Right lobe of liver (tissue), 6 donors: Measurements from ENCODE around the gene HK1. TPM values are rescaled to one million over a fixed set of nuclear protein-coding genes. Genes with fewer than 3 reads are reported as not detected.
A peak's percentile ranks its signal among the peaks of the same experiment; 100 is the strongest.

ENCODE experiments used
- ATAC-seq, 4 donors: fragments of 200-7000 bp; cut with Tn5 transposase; one replicate each; pipeline ENCODE4 v1.9.1; 2020; ENCODE audit warnings: mild to moderate bottlenecking in 4 of 4, moderate library complexity in 4 of 4
- DNase-seq, 3 donors: peaks; one replicate each; pipeline ENCODE4 v3.0.0-alpha.2; 2020
- H3K27ac ChIP-seq, 3 donors: fragments of 200-600 bp; one replicate each; pipeline ENCODE4 v1.8.0; 2022
- H3K27me3 ChIP-seq, 2 donors: fragments of 200-600 bp; one replicate each; pipeline ENCODE4 v1.8.0; 2022
- H3K36me3 ChIP-seq, 4 donors: fragments of 200-600 bp; sonication (generic) in 1 of 4; one replicate each; pipeline versions ENCODE4 v1.5.1 to v1.8.0; 2017 to 2022; ENCODE audit warnings: control low read depth in 1 of 4
- H3K4me1 ChIP-seq, 4 donors: fragments of 200-600 bp; sonication (generic) in 1 of 4; one replicate each; pipeline versions ENCODE4 v1.5.1 to v1.8.0; 2017 to 2022; ENCODE audit warnings: control low read depth in 1 of 4
- H3K4me3 ChIP-seq, 3 donors: fragments of 200-600 bp; one replicate each; pipeline ENCODE4 v1.8.0; 2022
- H3K9me3 ChIP-seq, 4 donors: fragments of 200-600 bp; sonication (generic) in 1 of 4; one replicate each; pipeline versions ENCODE4 v1.5.1 to v1.8.0; 2017 to 2022; ENCODE audit warnings: control low read depth in 1 of 4
- POLR2A ChIP-seq: fragments of 450-650 bp; IDR thresholded peaks from one replicate; pipeline ENCODE4 v1.6.1; 2017; ENCODE audit warnings: antibody characterized with exemption, mild to moderate bottlenecking
- WGBS: methylation state at CpG from one replicate; pipeline ENCODE4 v1.1.6; 2018; ENCODE audit warnings: low coverage, low lambda C conversion rate; ENCODE audit not compliant: insufficient coverage; ENCODE audit errors: missing lambda C conversion rate; 5-methylcytosine and 5-hydroxymethylcytosine counted together
- intact Hi-C, 2 donors: fragments of 100-400 bp; cut with DNase I; formaldehyde crosslinking; loops; one replicate each; pipeline versions ENCODE4 v1.11.2 to v1.14.1; 2022
- total RNA-seq, 6 experiments: library from RNA; depleted of rRNA in 2 of 6; stranded (reverse); fragments of >200 nt in 2 of 6; fragmentation: NEBNext Ultra II Directional in 3 of 6; extraction: Animal tissue kit (Norgen Biotek cat#: 25700) in 3 of 6; gene quantifications; one replicate each; pipeline versions ENCODE4 v1.1.0 to v1.2.4, GENCODE V29; 2016 to 2023
- TF ChIP-seq, protein P1 (sequence below), 4 donors: fragments of 200-600 bp in 3 of 4; fragments of 450-650 bp in 1 of 4; IDR thresholded peaks; one replicate each; pipeline versions ENCODE4 v1.5.1 to v1.8.0; 2016 to 2022; ENCODE audit warnings: antibody characterized with exemption in 4 of 4, mild to moderate bottlenecking in 2 of 4
- donor health status: DM: no; HTN: yes; CAD: no.
- donor health status: DM: no; HTN: no; CAD: no.
- donor health status: DM: no; HTN: no; CAD: no.
- donor health status: DM: no; HTN: yes; CAD: no.
- donor health status: DM: no; HTN: yes; CAD: no.

HK1 gene
- total RNA-seq, 6 experiments from 2014 or later, result 4.2 to 28.0 (median 7.2) TPM

DNA sequence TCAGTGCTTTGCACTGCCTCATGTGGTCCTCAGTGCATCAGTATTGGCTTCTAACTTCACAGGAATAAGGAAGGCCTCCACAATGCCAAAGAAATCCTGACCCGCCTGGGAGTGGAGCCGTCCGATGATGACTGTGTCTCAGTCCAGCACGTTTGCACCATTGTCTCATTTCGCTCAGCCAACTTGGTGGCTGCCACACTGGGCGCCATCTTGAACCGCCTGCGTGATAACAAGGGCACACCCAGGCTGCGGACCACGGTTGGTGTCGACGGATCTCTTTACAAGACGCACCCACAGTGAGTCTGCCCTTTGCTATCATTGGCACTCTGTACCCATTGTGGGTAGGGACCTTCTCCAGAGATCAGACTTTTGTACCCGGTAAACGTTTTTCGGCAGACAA is 101.5 kb downstream of the HK1 start:
- Histone ChIP-seq H3K27ac (no peak overlapping the region), H3K27me3 (no peaks in the 10 kb centered on the region), H3K36me3 (no peaks in the 10 kb centered on the region), H3K9me3 (no peaks in the 10 kb centered on the region), H3K4me1 (no peaks in the 10 kb centered on the region), H3K4me3 (no peak overlapping the region)
- intact Hi-C loops, result no loop called here
- WGBS, result 80% methylated on average over 2 of the region's 16 CpGs
- TF ChIP-seq, protein P1, sequence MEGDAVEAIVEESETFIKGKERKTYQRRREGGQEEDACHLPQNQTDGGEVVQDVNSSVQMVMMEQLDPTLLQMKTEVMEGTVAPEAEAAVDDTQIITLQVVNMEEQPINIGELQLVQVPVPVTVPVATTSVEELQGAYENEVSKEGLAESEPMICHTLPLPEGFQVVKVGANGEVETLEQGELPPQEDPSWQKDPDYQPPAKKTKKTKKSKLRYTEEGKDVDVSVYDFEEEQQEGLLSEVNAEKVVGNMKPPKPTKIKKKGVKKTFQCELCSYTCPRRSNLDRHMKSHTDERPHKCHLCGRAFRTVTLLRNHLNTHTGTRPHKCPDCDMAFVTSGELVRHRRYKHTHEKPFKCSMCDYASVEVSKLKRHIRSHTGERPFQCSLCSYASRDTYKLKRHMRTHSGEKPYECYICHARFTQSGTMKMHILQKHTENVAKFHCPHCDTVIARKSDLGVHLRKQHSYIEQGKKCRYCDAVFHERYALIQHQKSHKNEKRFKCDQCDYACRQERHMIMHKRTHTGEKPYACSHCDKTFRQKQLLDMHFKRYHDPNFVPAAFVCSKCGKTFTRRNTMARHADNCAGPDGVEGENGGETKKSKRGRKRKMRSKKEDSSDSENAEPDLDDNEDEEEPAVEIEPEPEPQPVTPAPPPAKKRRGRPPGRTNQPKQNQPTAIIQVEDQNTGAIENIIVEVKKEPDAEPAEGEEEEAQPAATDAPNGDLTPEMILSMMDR (IDR thresholded peaks at IDR 0.05), result no peak
- TF ChIP-seq POLR2A, result no peak
- no peak for ATAC-seq
- DNase-seq, result no peak

DNA sequence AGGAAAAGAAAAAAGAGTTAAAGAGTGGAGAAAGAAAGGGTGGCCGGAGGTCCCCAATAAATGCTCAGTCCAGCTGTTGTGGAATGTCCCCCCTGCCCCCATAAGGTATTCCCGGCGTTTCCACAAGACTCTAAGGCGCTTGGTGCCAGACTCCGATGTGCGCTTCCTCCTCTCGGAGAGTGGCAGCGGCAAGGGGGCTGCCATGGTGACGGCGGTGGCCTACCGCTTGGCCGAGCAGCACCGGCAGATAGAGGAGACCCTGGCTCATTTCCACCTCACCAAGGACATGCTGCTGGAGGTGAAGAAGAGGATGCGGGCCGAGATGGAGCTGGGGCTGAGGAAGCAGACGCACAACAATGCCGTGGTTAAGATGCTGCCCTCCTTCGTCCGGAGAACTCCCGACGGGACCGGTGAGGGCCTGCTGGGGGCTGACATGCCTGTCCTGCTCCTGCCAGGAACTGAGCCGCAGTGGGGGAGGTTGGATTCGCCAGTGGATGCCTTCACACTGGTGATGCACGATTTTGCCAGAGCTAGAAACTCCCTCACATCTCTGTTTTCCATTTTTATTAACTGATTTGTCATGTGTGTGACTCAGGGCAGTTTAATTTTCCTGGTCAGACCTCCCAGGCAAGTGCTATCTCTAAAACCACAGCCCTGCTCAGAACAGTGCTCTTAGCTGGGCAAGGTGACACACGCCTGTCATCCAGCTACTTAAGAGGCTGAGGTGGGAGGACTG is 104.3 kb downstream of the HK1 start:
- Histone ChIP-seq H3K27ac (no peak overlapping the region), H3K4me3 (no peak overlapping the region), H3K9me3 (no peaks in the 10 kb centered on the region), H3K36me3 (peaks cover 0 to 5% (median 0%) of the 10 kb centered on the region in 4 donors), H3K4me1 (no peaks in the 10 kb centered on the region), H3K27me3 (no peaks in the 10 kb centered on the region)
- DNase-seq (no peak), ATAC-seq (no peak)
- no peak for TF ChIP-seq POLR2A
- TF ChIP-seq, protein P1 (IDR thresholded peaks at IDR 0.05), result no peak
- intact Hi-C loops, result no loop called here
- WGBS, result 82% methylated on average over 16 of the region's 26 CpGs

DNA sequence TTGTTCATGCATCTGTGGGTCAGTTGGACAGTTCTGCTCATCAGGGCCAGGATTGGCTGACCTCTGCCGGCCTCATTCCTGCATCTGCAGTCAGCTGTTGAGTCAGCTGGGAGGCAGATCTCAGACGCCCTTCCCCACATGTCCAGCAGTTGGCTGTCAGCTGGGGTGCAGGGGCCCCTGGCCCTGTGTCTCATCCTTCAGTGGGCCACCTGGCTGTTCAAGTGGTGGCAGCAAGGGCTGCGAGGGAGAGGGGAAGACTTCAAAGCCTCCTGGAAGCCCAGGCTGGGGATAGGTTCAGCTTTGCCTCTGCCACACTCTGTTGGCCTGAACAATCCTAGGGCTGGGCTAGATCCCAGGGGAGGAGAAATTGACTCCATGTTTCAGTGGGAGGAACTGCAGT is 105.3 kb downstream of the HK1 start:
- DNase-seq (no peak), ATAC-seq (peak; percentile 14 to 41 (median 24))
- Histone ChIP-seq H3K36me3 (peaks cover 0 to 10% (median 0%) of the 10 kb centered on the region in 4 donors), H3K27me3 (no peaks in the 10 kb centered on the region), H3K4me1 (no peaks in the 10 kb centered on the region), H3K9me3 (no peaks in the 10 kb centered on the region), H3K4me3 (no peak overlapping the region), H3K27ac (no peak overlapping the region)
- intact Hi-C loops, result no loop called here
- TF ChIP-seq, protein P1 (IDR thresholded peaks at IDR 0.05), result no peak
- no peak for TF ChIP-seq POLR2A
- WGBS, result no CpG with 5 or more reads among the region's 3 CpGs

DNA sequence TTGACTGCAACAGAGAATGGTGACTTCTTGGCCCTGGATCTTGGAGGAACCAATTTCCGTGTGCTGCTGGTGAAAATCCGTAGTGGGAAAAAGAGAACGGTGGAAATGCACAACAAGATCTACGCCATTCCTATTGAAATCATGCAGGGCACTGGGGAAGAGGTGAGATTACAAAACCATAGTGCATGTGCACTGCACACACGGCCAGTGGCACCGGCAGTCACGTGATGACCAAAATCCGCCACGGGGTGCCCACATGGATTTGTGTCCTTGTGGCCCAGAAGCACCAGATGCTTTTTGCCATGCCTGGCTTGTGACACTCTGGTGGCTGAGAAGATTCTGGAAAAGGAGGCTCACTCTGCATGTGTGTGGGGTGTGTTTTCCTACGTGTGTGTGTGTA is 106.0 kb downstream of the HK1 start:
- Histone ChIP-seq H3K4me3 (no peak overlapping the region), H3K36me3 (peaks cover 0 to 12% (median 0%) of the 10 kb centered on the region in 4 donors), H3K4me1 (no peaks in the 10 kb centered on the region), H3K27me3 (no peaks in the 10 kb centered on the region), H3K9me3 (no peaks in the 10 kb centered on the region), H3K27ac (no peak overlapping the region)
- 100% methylated on average over 1 of the region's 10 CpGs for WGBS
- intact Hi-C loops, result no loop called here
- no peak for TF ChIP-seq POLR2A
- TF ChIP-seq, protein P1 (IDR thresholded peaks at IDR 0.05), result no peak
- peak in 1 of 3 donors; percentile 28 for DNase-seq
- no peak for ATAC-seq
